Endothelial cell of umbilical vein (primary cell): ENCODE results near the gene RFLNA. TPM values are rescaled to one million over a fixed set of nuclear protein-coding genes. Genes with fewer than 3 reads are reported as not detected.

ENCODE experiments used
- BruUV-seq: library from RNA; stranded (reverse); fragments of 400-500 nt; replicated peaks from 2 replicates; lab custom pipeline; 2021; lab: Mats Ljungman, UMichigan
- CTCF ChIA-PET: fragments of 300-600, 350-600 bp; sonication (Branson Sonifier 250); formaldehyde crosslinking; loops from one replicate; lab custom pipeline; 2021; ENCODE audit warnings: antibody characterized with exemption, inconsistent platforms; lab: Charles Lee
- POLR2A ChIA-PET: fragments of 300-600, 350-600 bp; sonication (Branson Sonifier 250); formaldehyde crosslinking; loops from one replicate; lab custom pipeline; 2021; ENCODE audit warnings: antibody characterized with exemption, inconsistent platforms; lab: Charles Lee
- DNase-seq: peaks from one replicate; pipeline ENCODE4 v3.0.0-alpha.2; 2011; ENCODE audit warnings: low read depth, low spot score
- FAIRE-seq: peaks from 2 replicates; lab custom pipeline; 2011; peaks lifted over from hg19 to GRCh38; lab: Jason Lieb, UNC
- H2AFZ ChIP-seq: 2 replicates; pipeline ENCODE4 v1.6.0; 2012; ENCODE audit warnings: low read depth, low read length, control low read depth, inconsistent platforms
- H3K27ac ChIP-seq: 2 replicates; pipeline ENCODE4 v1.5.1; 2011; ENCODE audit warnings: low read depth, mild to moderate bottlenecking, control low read depth, low read length, moderate library complexity; ENCODE audit not compliant: insufficient read depth
- H3K27me3 ChIP-seq, 2 experiments: 2 replicates each; pipeline versions ENCODE4 v1.6.0 to v1.6.1; 2011; ENCODE audit warnings: low read length in 2 of 2, mixed read lengths in 1 of 2; ENCODE audit not compliant: control insufficient read depth in 2 of 2, insufficient read depth in 2 of 2
- H3K36me3 ChIP-seq, 2 experiments: 2 replicates in 1 of 2; 3 replicates in 1 of 2; pipeline ENCODE4 v1.5.1; 2011; ENCODE audit warnings: low read length in 2 of 2, mild to moderate bottlenecking in 1 of 2, moderate library complexity in 1 of 2; ENCODE audit not compliant: control insufficient read depth in 2 of 2, insufficient read depth in 2 of 2; ENCODE audit errors: extremely low read depth in 1 of 2
- H3K4me1 ChIP-seq: 3 replicates; pipeline ENCODE4 v1.5.1; 2011; ENCODE audit warnings: mild to moderate bottlenecking, low read length; ENCODE audit not compliant: control insufficient read depth, insufficient read depth; ENCODE audit errors: extremely low read depth
- H3K4me2 ChIP-seq: 2 replicates; pipeline ENCODE4 v1.6.1; 2011; ENCODE audit warnings: low read length, control low read depth, mixed read lengths; ENCODE audit not compliant: insufficient read depth
- H3K4me3 ChIP-seq, 3 experiments: fragments of 200-600 bp in 1 of 3; sonication (generic), shearing (Covaris generic) in 1 of 3; replicated peaks in 1 of 3; 2 replicates each; pipeline ENCODE4 v1.5.1; 2011 to 2016; ENCODE audit warnings: control low read depth in 3 of 3, low read length in 3 of 3, mild to moderate bottlenecking in 2 of 3, inconsistent platforms in 1 of 3, low read depth in 1 of 3, moderate library complexity in 1 of 3; ENCODE audit not compliant: insufficient read depth in 1 of 3
- H3K79me2 ChIP-seq: 2 replicates; pipeline ENCODE4 v1.6.0; 2012; ENCODE audit warnings: low read length, inconsistent platforms; ENCODE audit not compliant: control insufficient read depth, insufficient read depth
- H3K9ac ChIP-seq: replicated peaks from 2 replicates; pipeline ENCODE3; 2011; ENCODE audit warnings: low read length, control low read depth; ENCODE audit not compliant: insufficient read depth; ENCODE audit errors: extremely low read depth
- H3K9me1 ChIP-seq: replicated peaks from 3 replicates; pipeline ENCODE4 v1.6.0; 2011; ENCODE audit warnings: mild to moderate bottlenecking, low read length; ENCODE audit not compliant: control insufficient read depth, insufficient read depth; ENCODE audit errors: extremely low read depth
- H3K9me3 ChIP-seq: replicated peaks from 2 replicates; pipeline ENCODE4 v1.5.1; 2012; ENCODE audit warnings: low read length, inconsistent platforms; ENCODE audit not compliant: control insufficient read depth, insufficient read depth
- H4K20me1 ChIP-seq: replicated peaks from 2 replicates; pipeline ENCODE3; 2011; ENCODE audit warnings: mild to moderate bottlenecking, low read length; ENCODE audit not compliant: control insufficient read depth, insufficient read depth; ENCODE audit errors: extremely low read depth
- CTCF ChIP-seq, 2 donors: IDR thresholded peaks; 1 replicate in 1 of 2; 2 replicates in 1 of 2; pipeline ENCODE4 v1.5.1; 2011; ENCODE audit warnings: low read length in 2 of 2, mild to moderate bottlenecking in 2 of 2, moderate library complexity in 2 of 2, control low read depth in 1 of 2, inconsistent platforms in 1 of 2, low read depth in 1 of 2; ENCODE audit not compliant: insufficient read depth in 1 of 2; ENCODE audit errors: extremely low read depth in 1 of 2
- EZH2 ChIP-seq: IDR thresholded peaks from 2 replicates; pipeline ENCODE4 v1.6.1; 2012; ENCODE audit warnings: borderline replicate concordance, low read depth, mild to moderate bottlenecking, moderate library complexity, low read length, inconsistent platforms; ENCODE audit not compliant: severe bottlenecking
- GATA2 ChIP-seq: IDR thresholded peaks from 2 replicates; pipeline ENCODE4 v1.7.0; 2011; ENCODE audit warnings: low read depth, mild to moderate bottlenecking, moderate library complexity, mixed read lengths, low read length; ENCODE audit not compliant: insufficient read length, insufficient read depth
- JUN ChIP-seq: IDR thresholded peaks from 2 replicates; pipeline ENCODE4 v1.6.1; 2011; ENCODE audit warnings: borderline replicate concordance, low read depth; ENCODE audit not compliant: insufficient read length, insufficient read depth
- MAX ChIP-seq: IDR thresholded peaks from 2 replicates; pipeline ENCODE4 v1.6.1; 2011; ENCODE audit not compliant: insufficient read depth, insufficient read length
- MYC ChIP-seq: IDR thresholded peaks from one replicate; pipeline ENCODE4 v1.6.1; 2011; ENCODE audit warnings: mild to moderate bottlenecking, low read depth, low read length
- POLR2A ChIP-seq: IDR thresholded peaks from 2 replicates; pipeline ENCODE4 v1.6.1; 2012; ENCODE audit warnings: low read depth, mild to moderate bottlenecking, control low read depth, low read length
- POLR2AphosphoS5 ChIP-seq: IDR thresholded peaks from 2 replicates; pipeline ENCODE4 v1.6.1; 2012; ENCODE audit warnings: low read depth, mild to moderate bottlenecking, control low read depth, low read length, moderate library complexity; ENCODE audit not compliant: insufficient read depth
- dilution Hi-C: fragments of 300-500 bp; cut with MboI; formaldehyde crosslinking; loops from one replicate; pipeline ENCODE4 v1.15.0; 2019; ENCODE audit warnings: low sequenced_read_pairs; ENCODE audit not compliant: extremely low pct_ligation_motif_present
- intact Hi-C: fragments of 100-400 bp; cut with micrococcal nuclease; formaldehyde crosslinking; loops from one replicate; pipeline ENCODE4 v1.10.0; 2022
- polyA plus RNA-seq, 4 experiments: library from polyadenylated mRNA; depleted of rRNA in 3 of 4; stranded (reverse) in 3 of 4; unstranded in 1 of 4; fragments of >200 nt; gene quantifications; 2 replicates each; pipeline versions ENCODE4 v1.2.1 to v1.2.3, GENCODE V29; 2011 to 2012; ENCODE audit warnings: missing spikeins in 1 of 4
- total RNA-seq: library from RNA; stranded (reverse); gene quantifications from 2 replicates; pipeline ENCODE4 v1.2.3, GENCODE V29; 2021

Gene RFLNA
- total and polyA plus RNA-seq, 2 donors (not counting 3 experiments of a cell fraction or from before 2014, with no cell fraction given): 19.7 to 24.5 TPM

- Histone ChIP-seq H3K79me2 (peaks cover 97% of the 10 kb centered on the region), H3K27ac (no peak overlapping the region), H3K9ac (no peak overlapping the region), H3K9me3 (no peaks in the 10 kb centered on the region), H2AFZ (no peak overlapping the region), H4K20me1 (no peaks in the 10 kb centered on the region), H3K4me3 (no peak overlapping the region), H3K9me1 (no peaks in the 10 kb centered on the region), H3K4me1 (no peaks in the 10 kb centered on the region), H3K4me2 (no peak overlapping the region), H3K36me3 (no peaks in the 10 kb centered on the region), H3K27me3 (no peaks in the 10 kb centered on the region)
- DNase-seq (no peak), FAIRE-seq (no peak)
- CTCF ChIA-PET: interaction anchor here (1.4 to 3.7 kb wide), 3 partner anchors 20 to 323 kb away, joined by 4 to 18 read pairs (median 4); no protein-coding TSS in a partner anchor
- POLR2A ChIA-PET: no interaction called here
- dilution Hi-C loops: no loop called here
- no peak for TF ChIP-seq GATA2
- no peak for TF ChIP-seq CTCF (IDR thresholded peaks at IDR 0.05; ENCODE audit: extremely low read depth in 1 of 2, insufficient read depth in 1 of 2, low read depth in 1 of 2, low read length in 2 of 2)
- no peak for TF ChIP-seq POLR2AphosphoS5
- no peak for TF ChIP-seq EZH2
- TF ChIP-seq POLR2A: no peak
- no peak for TF ChIP-seq MYC
- no peak for TF ChIP-seq JUN
- TF ChIP-seq MAX: no peak
- no TSS peak for BruUV-seq
- intact Hi-C loops: no loop called here
Measured at GRCh38 chr12:124303579-124304313, 8.9 kb downstream of the RFLNA start.
